Muscle layer of colon (tissue), 2 donors: ENCODE data around the gene UTF1.

ENCODE experiments used
- H3K27ac ChIP-seq: one replicate; pipeline ENCODE4 v1.7.0; 2013; ENCODE audit warnings: low read depth, mild to moderate bottlenecking, low read length, moderate library complexity
- H3K27me3 ChIP-seq, 2 donors: one replicate each; pipeline ENCODE4 v1.7.0; 2013; ENCODE audit warnings: low read length in 2 of 2, mild to moderate bottlenecking in 2 of 2; ENCODE audit not compliant: insufficient read depth in 2 of 2, control insufficient read depth in 1 of 2
- H3K36me3 ChIP-seq: one replicate; pipeline ENCODE4 v1.7.0; 2013; ENCODE audit warnings: mild to moderate bottlenecking, low read length; ENCODE audit not compliant: insufficient read depth
- H3K4me1 ChIP-seq: one replicate; pipeline ENCODE4 v1.7.0; 2013; ENCODE audit warnings: mild to moderate bottlenecking, low read length; ENCODE audit not compliant: insufficient read depth
- H3K4me3 ChIP-seq, 2 donors: one replicate each; pipeline ENCODE4 v1.7.0; 2013; ENCODE audit warnings: low read length in 2 of 2, low read depth in 1 of 2, mild to moderate bottlenecking in 1 of 2, moderate library complexity in 1 of 2
- H3K9ac ChIP-seq: one replicate; pipeline ENCODE4 v1.7.0; 2013; ENCODE audit warnings: low read length
- H3K9me3 ChIP-seq: one replicate; pipeline ENCODE4 v1.7.0; 2013; ENCODE audit warnings: mild to moderate bottlenecking, low read length
- donor health status: abdominal sarcoma.
- donor health status: Adenocarcinoma of cecum.

Gene UTF1

DNA sequence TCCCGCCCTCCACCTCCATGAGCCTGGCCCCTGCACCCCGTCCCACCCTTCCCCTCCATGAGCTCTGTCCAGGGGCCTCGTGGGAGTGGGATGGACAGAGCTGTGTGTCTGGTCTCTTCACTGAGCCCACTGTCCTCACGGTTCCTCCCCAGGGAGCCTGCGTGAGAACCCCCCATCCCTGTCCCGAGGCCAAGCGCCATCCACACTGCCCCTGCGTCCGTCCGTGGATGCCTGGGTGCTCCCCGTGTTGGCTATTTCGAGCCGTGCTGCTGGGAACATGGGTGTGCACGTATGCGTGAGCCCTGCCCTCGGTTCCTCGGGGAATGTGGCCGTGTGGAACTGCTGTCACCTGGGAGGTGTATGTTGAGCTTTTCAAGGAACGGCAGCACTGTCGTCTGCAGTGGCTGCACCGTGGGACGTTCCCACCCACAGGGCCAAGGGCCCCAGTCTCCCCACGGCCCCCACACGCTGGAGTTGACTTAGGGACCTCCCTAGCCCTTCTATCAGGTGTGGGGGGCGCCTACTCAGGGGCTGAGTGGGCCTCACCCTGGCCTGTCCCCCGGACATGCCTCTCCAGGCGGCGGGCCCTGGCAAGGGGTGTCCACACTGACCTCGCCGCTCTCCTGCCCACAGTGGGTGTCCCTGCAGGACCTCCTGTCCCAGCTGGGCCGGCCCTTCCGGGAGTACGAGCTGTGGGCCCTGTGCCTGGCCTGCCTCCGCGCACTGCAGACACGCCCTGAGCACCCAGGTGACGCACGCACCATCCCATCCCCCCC lies 41.9 kb upstream of the UTF1 start:
- Histone ChIP-seq H3K27ac (no peak overlapping the region), H3K4me1 (no peaks in the 10 kb centered on the region), H3K9ac (no peak overlapping the region), H3K36me3 (no peaks in the 10 kb centered on the region), H3K4me3 (no peak overlapping the region), H3K27me3 (no peaks in the 10 kb centered on the region), H3K9me3 (no peaks in the 10 kb centered on the region)

DNA sequence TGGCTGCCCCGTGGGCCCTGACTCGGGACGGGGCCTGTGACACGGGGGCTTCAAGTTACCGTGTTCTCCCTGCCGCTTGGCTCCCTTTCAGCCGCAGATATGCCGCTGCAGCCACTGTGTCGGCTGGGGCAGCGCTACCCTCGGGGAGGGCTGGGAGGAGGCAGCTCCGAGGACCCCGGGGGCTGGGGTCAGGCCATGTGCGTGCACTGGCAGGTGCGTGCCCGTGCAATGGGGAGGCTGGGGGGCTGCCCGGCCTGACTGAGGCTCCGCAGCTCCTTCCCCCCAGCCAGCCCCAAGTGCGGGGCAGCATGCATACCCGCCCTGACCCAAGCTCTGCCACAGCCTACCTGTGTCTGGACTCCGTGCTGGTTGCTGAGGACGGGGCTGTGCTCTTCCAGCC lies 40.8 kb upstream of the UTF1 start:
- Histone ChIP-seq H3K9me3 (no peaks in the 10 kb centered on the region), H3K36me3 (no peaks in the 10 kb centered on the region), H3K27ac (no peak overlapping the region), H3K4me3 (no peak overlapping the region), H3K4me1 (no peaks in the 10 kb centered on the region), H3K9ac (no peak overlapping the region), H3K27me3 (no peaks in the 10 kb centered on the region)

DNA sequence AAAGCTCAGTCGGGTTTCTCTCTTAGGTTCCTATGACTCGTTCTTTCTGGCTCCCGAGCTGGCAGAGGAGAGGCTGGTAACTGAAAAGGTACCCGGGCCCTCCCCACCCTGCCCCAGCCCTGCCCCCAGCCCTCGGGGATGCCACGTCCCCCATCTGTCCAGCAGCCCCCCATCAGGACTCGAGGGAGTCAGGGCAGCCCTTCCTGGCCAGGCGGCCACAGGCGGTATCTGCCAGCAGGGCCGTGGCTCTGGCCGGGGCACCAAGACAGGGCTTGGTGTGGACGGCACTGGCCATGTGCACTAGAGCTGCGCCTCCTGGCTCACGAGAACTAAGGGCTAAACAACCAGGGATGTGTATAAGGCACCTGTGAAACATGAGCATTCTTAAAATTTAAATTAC lies 40.3 kb upstream of the UTF1 start:
- Histone ChIP-seq H3K9me3 (no peaks in the 10 kb centered on the region), H3K27ac (no peak overlapping the region), H3K4me3 (no peak overlapping the region), H3K4me1 (no peaks in the 10 kb centered on the region), H3K9ac (no peak overlapping the region), H3K36me3 (no peaks in the 10 kb centered on the region), H3K27me3 (no peaks in the 10 kb centered on the region)

DNA sequence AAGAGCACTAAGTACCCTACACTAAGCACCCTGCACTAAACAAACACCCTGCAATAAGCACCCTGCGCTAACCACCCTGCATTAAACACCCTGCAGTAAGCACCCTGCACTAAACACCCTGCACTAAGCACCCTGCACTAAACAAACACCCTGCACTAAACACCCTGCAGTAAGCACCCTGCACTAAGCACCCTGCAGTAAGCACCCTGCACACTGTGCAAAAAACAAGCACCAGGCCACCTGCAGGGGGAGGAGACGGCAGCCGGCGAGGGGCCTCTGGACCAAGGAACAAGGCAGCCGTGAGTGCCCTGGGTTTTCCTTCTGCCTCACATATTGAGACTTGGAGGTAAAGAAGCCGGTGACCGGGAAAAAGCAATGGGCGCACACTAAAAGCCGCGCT lies 39.8 kb upstream of the UTF1 start:
- Histone ChIP-seq H3K4me3 (no peak overlapping the region), H3K36me3 (no peaks in the 10 kb centered on the region), H3K27me3 (no peaks in the 10 kb centered on the region), H3K27ac (no peak overlapping the region), H3K9ac (no peak overlapping the region), H3K4me1 (no peaks in the 10 kb centered on the region), H3K9me3 (no peaks in the 10 kb centered on the region)

DNA sequence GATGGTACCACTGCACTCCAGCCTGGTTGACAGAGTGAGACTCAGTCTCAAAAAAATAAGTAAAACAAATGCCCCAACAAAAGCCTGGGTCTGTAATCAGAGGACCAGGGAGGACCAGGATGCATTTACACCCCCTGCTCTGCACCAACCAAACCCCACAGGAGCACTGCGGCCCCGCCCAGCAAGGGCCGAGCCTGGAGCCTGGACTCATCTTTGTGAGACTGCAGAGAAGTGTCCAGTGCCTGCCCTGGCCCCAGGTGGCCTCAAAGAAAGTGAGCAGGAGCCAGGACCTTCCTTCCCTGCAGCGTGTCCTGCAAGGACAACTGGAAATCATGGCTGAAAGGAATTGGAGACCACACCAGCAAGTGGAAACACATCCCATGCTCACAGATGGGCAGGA lies 38.4 kb upstream of the UTF1 start:
- Histone ChIP-seq H3K9me3 (no peaks in the 10 kb centered on the region), H3K27ac (no peak overlapping the region), H3K4me1 (no peaks in the 10 kb centered on the region)

DNA sequence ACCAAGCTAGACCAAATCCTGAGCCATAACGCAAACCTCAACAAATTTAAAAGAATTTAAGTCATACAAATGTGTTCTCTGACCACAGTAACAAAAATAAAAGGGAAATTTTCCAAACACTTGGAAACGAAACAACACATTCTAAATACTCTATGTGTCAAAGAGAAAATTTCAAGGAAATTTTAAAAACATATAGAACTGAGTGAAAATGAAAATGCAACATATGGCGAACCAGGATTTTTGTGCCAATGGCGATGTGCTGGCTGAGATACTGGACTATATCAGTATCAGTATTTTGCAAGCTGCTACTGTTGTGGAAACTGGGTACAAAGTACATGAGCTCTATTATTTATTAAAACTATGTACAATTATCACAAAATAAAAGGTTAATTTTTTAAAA lies 35.9 kb upstream of the UTF1 start:
- Histone ChIP-seq H3K4me1 (no peaks in the 10 kb centered on the region), H3K9me3 (no peaks in the 10 kb centered on the region), H3K9ac (no peak overlapping the region), H3K36me3 (no peaks in the 10 kb centered on the region), H3K27ac (no peak overlapping the region), H3K4me3 (no peak overlapping the region), H3K27me3 (no peaks in the 10 kb centered on the region)

More for the DNA sequence above, 38.4 kb upstream of the UTF1 start:
- no peaks in the 10 kb centered on the region for H3K36me3 ChIP-seq
- H3K4me3 ChIP-seq, result no peak overlapping the region
- no peaks in the 10 kb centered on the region for H3K27me3 ChIP-seq
- H3K9ac ChIP-seq, result no peak overlapping the region

DNA sequence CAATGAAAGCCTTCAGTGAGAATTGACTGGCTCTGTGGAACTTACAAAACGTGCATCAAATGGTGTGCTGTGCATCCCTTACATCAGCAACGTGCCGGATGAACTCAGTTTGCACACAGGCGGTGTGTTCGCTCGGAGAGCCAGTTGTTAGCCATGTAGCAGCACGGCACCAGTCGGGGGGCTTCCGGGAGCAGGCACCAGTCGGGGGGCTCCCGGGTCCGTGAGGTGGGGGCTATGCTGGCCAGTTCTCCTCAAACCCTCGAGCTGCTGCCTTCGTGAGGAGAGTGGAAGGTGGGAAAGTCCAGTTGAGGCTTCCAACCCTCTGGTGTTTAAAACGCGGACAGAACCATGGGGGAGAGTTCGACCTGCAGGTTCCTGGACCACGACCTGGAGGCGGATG lies 34.9 kb upstream of the UTF1 start:
- no peak overlapping the region for H3K27ac ChIP-seq
- no peaks in the 10 kb centered on the region for H3K36me3 ChIP-seq
- no peak overlapping the region for H3K9ac ChIP-seq
- no peaks in the 10 kb centered on the region for H3K27me3 ChIP-seq
- H3K9me3 ChIP-seq, result no peaks in the 10 kb centered on the region
- no peaks in the 10 kb centered on the region for H3K4me1 ChIP-seq
- no peak overlapping the region for H3K4me3 ChIP-seq

DNA sequence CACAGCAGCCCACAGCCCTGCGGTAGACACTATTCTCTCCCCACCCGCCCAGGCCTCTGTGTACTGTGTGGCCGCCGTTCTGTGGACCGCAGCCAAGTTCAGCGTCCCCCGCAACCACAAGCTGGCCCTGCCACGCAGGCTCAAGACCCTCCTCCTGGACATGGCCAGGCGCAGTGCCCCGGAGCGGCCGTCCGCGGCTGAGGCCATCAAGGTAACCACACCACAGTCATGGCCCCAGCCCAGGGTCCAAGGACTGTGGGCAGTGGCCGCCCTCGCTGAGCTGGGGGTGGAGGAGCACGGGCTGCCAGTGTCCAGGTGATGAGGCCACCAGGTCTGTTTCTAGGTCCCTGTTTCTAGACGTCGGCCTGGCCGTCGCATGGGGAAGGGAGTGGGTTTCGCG lies 34.4 kb upstream of the UTF1 start:
- H3K9ac ChIP-seq, result no peak overlapping the region
- H3K4me3 ChIP-seq, result no peak overlapping the region
- H3K27me3 ChIP-seq, result no peaks in the 10 kb centered on the region
- H3K36me3 ChIP-seq, result no peaks in the 10 kb centered on the region
- no peaks in the 10 kb centered on the region for H3K9me3 ChIP-seq
- H3K27ac ChIP-seq, result no peak overlapping the region
- H3K4me1 ChIP-seq, result no peaks in the 10 kb centered on the region

DNA sequence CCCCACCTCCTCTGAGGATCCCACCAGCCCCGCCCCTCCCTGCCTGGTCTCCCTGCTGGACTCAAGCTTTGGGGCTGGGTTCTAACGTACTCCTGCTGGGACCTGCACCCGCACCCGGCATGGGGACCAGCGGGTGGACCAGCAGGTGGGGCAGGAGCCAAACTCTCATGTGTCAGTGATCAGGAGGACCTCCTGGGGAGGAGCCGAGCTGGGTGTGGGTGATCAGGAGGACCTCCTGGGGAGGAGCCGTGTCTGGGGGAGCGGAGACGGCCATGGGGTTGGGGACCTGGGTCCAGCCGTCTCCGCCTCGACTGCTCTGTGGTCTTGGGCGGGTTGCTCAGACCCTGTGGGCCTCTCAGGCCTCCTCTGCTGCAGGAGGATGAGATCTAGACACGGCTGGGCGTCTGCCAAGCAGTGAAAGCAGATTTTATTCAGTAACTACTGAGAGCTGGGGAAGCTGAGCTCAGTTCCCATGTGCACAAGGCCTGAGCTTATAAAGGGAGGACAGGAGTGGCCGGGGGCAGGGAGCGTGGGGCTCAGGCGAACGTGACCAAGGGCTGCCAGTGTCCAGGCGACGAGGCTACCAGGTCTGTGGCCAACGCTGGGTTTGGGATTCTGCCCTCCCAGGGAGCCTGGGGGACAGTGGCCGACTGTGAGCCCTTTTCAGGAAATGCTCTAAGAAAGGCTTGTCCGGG lies 33.6 kb upstream of the UTF1 start:
- Histone ChIP-seq H3K9me3 (no peaks in the 10 kb centered on the region), H3K27me3 (no peaks in the 10 kb centered on the region), H3K9ac (no peak overlapping the region), H3K4me3 (no peak overlapping the region), H3K27ac (no peak overlapping the region), H3K36me3 (no peaks in the 10 kb centered on the region), H3K4me1 (no peaks in the 10 kb centered on the region)

DNA sequence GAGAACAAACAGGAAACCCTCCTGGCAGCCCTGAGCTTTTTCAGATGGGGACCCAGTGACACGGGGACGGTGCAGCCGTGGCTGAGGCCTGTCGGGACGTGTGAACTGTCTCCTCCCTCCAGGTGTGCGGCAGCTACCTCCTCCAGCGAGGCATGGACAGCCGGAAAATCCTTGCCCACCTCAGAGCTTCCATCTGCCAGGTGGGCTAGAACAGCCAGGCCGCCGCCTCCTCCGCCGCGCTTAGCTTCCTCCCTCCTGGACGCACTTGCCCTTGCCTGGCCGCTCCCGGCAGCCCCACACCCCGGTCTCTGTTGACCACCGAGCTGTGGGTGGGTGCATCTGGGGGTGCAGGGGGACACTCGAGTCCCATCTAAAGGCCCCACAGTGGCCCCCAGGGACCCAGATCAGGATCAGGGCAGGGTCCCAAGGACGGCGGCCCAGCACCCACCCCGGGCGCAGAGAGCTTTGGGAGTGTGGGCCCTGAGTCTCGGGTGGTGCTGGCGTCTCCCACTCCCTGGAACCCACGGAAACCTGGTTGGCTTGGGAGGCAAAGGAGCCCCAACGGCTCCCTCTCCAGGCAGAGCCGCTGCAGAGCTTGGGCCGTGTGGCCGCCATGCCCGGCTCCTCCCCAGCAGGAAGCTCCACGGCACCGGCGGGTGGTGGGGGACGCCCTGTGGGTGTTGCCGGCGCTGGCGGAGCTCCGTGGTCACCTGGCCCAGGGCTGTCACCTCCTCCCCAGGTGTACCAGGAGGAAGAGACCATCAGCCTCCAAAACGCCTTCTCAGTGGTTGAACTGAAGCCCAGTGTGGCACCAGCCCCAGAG lies 32.9 kb upstream of the UTF1 start:
- H3K27ac ChIP-seq, result no peak overlapping the region
- H3K27me3 ChIP-seq, result no peaks in the 10 kb centered on the region
- H3K36me3 ChIP-seq, result no peaks in the 10 kb centered on the region
- no peak overlapping the region for H3K4me3 ChIP-seq
- no peaks in the 10 kb centered on the region for H3K9me3 ChIP-seq
- no peaks in the 10 kb centered on the region for H3K4me1 ChIP-seq
- H3K9ac ChIP-seq, result no peak overlapping the region

DNA sequence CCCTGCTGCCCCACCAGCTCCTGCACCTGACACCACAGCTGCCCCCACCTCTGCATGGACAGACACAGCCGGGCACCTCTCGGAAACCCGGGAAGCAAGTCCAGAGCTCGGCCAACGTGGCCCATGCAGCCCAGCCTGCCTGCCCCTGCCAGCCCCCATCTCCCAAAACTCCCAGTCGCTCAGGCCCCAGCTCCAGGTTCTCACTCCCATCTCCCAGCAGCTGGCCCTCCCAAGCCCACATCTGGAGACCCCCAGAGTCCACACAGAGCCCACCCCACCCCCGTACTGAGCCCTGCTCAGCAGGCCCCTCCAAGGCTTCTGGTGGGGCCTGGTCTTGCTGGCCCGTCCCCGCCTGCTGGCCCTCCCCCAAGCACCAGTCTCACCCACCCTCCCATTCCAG lies 32.2 kb upstream of the UTF1 start:
- Histone ChIP-seq H3K9ac (no peak overlapping the region), H3K4me3 (no peak overlapping the region), H3K9me3 (no peaks in the 10 kb centered on the region), H3K36me3 (no peaks in the 10 kb centered on the region), H3K27me3 (no peaks in the 10 kb centered on the region), H3K4me1 (no peaks in the 10 kb centered on the region), H3K27ac (no peak overlapping the region)
